Measurements from ENCODE around the gene PRKCA.

The PRKCA gene

GRCh38 chr17:66654106-66654740 lies 351.8 kb downstream of the PRKCA start:
- intact Hi-C loops (cut with DNase I; ENCODE audit: low total_unique reads): no loop called here
- H3K4me1 ChIP-seq: no peaks in the 10 kb centered on the region
- no peak overlapping the region for H3K27ac ChIP-seq
- no peaks in the 10 kb centered on the region for H3K27me3 ChIP-seq
- TF ChIP-seq CTCF (IDR thresholded peaks at IDR 0.05): no peak
- H3K36me3 ChIP-seq: no peaks in the 10 kb centered on the region
- DNase-seq: no peak
- H3K4me3 ChIP-seq: no peak overlapping the region
- no peaks in the 10 kb centered on the region for H3K9me3 ChIP-seq

DNA sequence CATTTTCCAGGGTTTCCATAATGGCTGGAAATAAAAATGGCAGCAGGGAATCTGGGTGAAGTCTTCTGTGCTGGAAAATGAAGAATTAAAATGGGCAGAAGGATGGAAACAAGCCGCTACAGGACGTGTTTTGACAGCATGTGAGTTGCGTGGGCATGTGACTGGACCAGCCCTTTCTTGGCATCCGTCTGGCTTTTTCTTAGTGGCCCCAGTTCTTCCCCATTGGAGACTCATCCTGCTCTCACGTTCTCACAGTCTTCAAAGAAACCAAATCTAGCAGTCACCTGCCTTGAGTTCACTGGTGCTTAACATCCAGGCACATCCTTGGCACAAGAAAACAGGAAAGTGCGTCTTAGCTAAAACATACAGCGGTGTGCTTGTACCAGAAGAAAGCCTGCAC lies 352.4 kb downstream of the PRKCA start:
- H3K27ac ChIP-seq: no peak overlapping the region
- intact Hi-C loops (cut with DNase I; ENCODE audit: low total_unique reads): no loop called here
- DNase-seq: no peak
- no peaks in the 10 kb centered on the region for H3K27me3 ChIP-seq
- no peaks in the 10 kb centered on the region for H3K36me3 ChIP-seq
- H3K4me1 ChIP-seq: no peaks in the 10 kb centered on the region
- H3K4me3 ChIP-seq: no peak overlapping the region
- no peak for TF ChIP-seq CTCF (IDR thresholded peaks at IDR 0.05)
- H3K9me3 ChIP-seq: no peaks in the 10 kb centered on the region

- H3K4me1 ChIP-seq: no peaks in the 10 kb centered on the region
- no peaks in the 10 kb centered on the region for H3K36me3 ChIP-seq
- H3K27ac ChIP-seq: no peak overlapping the region
- H3K27me3 ChIP-seq: no peaks in the 10 kb centered on the region
- intact Hi-C loops (cut with DNase I; ENCODE audit: low total_unique reads): no loop called here
- no peak for DNase-seq
- no peak for TF ChIP-seq CTCF (IDR thresholded peaks at IDR 0.05)
- H3K9me3 ChIP-seq: no peaks in the 10 kb centered on the region
- no peak overlapping the region for H3K4me3 ChIP-seq
These were observed 353.0 kb downstream of the PRKCA start for GRCh38 chr17:66655461-66655860.

- intact Hi-C loops (cut with DNase I; ENCODE audit: low total_unique reads): no loop called here
- Histone ChIP-seq H3K4me3 (no peak overlapping the region), H3K27me3 (no peaks in the 10 kb centered on the region), H3K27ac (no peak overlapping the region), H3K9me3 (no peaks in the 10 kb centered on the region), H3K36me3 (no peaks in the 10 kb centered on the region), H3K4me1 (no peaks in the 10 kb centered on the region)
- no peak for TF ChIP-seq CTCF (IDR thresholded peaks at IDR 0.05)
- DNase-seq: no peak
These were observed 353.4 kb downstream of the PRKCA start for GRCh38 chr17:66655861-66656260.

- no peaks in the 10 kb centered on the region for H3K36me3 ChIP-seq
- H3K4me3 ChIP-seq: no peak overlapping the region
- no peaks in the 10 kb centered on the region for H3K4me1 ChIP-seq
- intact Hi-C loops (cut with DNase I; ENCODE audit: low total_unique reads): no loop called here
- H3K9me3 ChIP-seq: no peaks in the 10 kb centered on the region
- H3K27me3 ChIP-seq: no peaks in the 10 kb centered on the region
- no peak for DNase-seq
- TF ChIP-seq CTCF (IDR thresholded peaks at IDR 0.05): no peak
- no peak overlapping the region for H3K27ac ChIP-seq
These were observed 359.2 kb downstream of the PRKCA start for GRCh38 chr17:66661411-66662256.

All from tibial artery (tissue), 4 donors.